HEK293 (cell line): ENCODE data around the gene CSNK1E.

Experiments used
- CTCF ChIA-PET: fragments of 350-600 bp; formaldehyde crosslinking; extraction: SDS; loops from one replicate; lab custom pipeline; 2021; ENCODE audit warnings: antibody characterized with exemption; lab: Yijun Ruan, JAX
- POLR2A ChIA-PET: fragments of 300-600 bp; formaldehyde crosslinking; extraction: SDS; loops from one replicate; lab custom pipeline; 2020; ENCODE audit warnings: antibody characterized with exemption, inconsistent platforms; lab: Yijun Ruan, JAX
- H3K27ac ChIP-seq: fragments of 200-500 bp; sonication (Bioruptor generic); 2 replicates; pipeline ENCODE4 v1.5.1; 2014; ENCODE audit warnings: low read depth, low read length, control low read depth, inconsistent platforms; ENCODE audit errors: extremely low read depth
- H3K36me3 ChIP-seq, 2 experiments: fragments of 200-500 bp in 1 of 2; sonication (Bioruptor generic) in 1 of 2; 1 replicate in 1 of 2; 2 replicates in 1 of 2; pipeline ENCODE4 v1.5.1; 2014 to 2017; ENCODE audit warnings: inconsistent platforms in 2 of 2, low read length in 2 of 2; ENCODE audit not compliant: control insufficient read depth in 2 of 2, insufficient read depth in 1 of 2
- H3K4me1 ChIP-seq: fragments of 200-500 bp; sonication (Bioruptor generic); 2 replicates; pipeline ENCODE4 v1.5.1; 2014; ENCODE audit warnings: mild to moderate bottlenecking, low read length, inconsistent platforms; ENCODE audit not compliant: control insufficient read depth, insufficient read depth
- H3K4me3 ChIP-seq: 2 replicates; pipeline ENCODE4 v1.5.1; 2011; ENCODE audit warnings: low read depth, mild to moderate bottlenecking, control low read depth, low read length, moderate library complexity
- H3K9me3 ChIP-seq: fragments of 200-500 bp; sonication (Bioruptor generic); 2 replicates; pipeline ENCODE4 v1.5.1; 2014; ENCODE audit warnings: low read depth, low read length, inconsistent platforms; ENCODE audit not compliant: control insufficient read depth, insufficient read depth
- GLIS1 ChIP-seq: fragments of 450-650 bp; formaldehyde crosslinking; IDR thresholded peaks from 2 replicates; pipeline ENCODE4 v1.5.1; 2016; ENCODE audit warnings: missing biosample characterization, missing genetic modification characterization
- GLIS2 ChIP-seq: fragments of 450-650 bp; formaldehyde crosslinking; IDR thresholded peaks from 2 replicates; pipeline ENCODE4 v1.5.1; 2016; ENCODE audit warnings: missing biosample characterization, missing genetic modification characterization
- HOXC10 ChIP-seq: sonication (generic); formaldehyde crosslinking; IDR thresholded peaks from 2 replicates; pipeline ENCODE4 v1.8.1; 2023; ENCODE audit warnings: mild to moderate bottlenecking, missing genetic modification reagents
- SCRT2 ChIP-seq: fragments of 450-650 bp; formaldehyde crosslinking; IDR thresholded peaks from 2 replicates; pipeline ENCODE4 v1.5.1; 2016; ENCODE audit warnings: missing biosample characterization, missing genetic modification characterization
- TRIM28 ChIP-seq: IDR thresholded peaks from 2 replicates; pipeline ENCODE4 v1.6.1; 2011; ENCODE audit warnings: low read length, control low read depth, borderline replicate concordance
- WT1 ChIP-seq: fragments of 450-650 bp; formaldehyde crosslinking; IDR thresholded peaks from 2 replicates; pipeline ENCODE4 v1.5.1; 2016; ENCODE audit warnings: missing biosample characterization, missing genetic modification characterization
- ZBTB21 ChIP-seq: fragments of 450-650 bp; formaldehyde crosslinking; IDR thresholded peaks from 2 replicates; pipeline ENCODE4 v1.5.1; 2017; ENCODE audit warnings: missing biosample characterization, missing genetic modification characterization
- ZBTB48 ChIP-seq: fragments of 450-650 bp; formaldehyde crosslinking; IDR thresholded peaks from 2 replicates; pipeline ENCODE4 v1.5.1; 2016; ENCODE audit warnings: missing biosample characterization, missing genetic modification characterization
- ZFHX2 ChIP-seq: fragments of 450-650 bp; formaldehyde crosslinking; conservative IDR thresholded peaks from 2 replicates; pipeline ENCODE4 v1.5.1; 2016; ENCODE audit warnings: missing biosample characterization, missing genetic modification characterization
- ZIC2 ChIP-seq: fragments of 450-650 bp; formaldehyde crosslinking; IDR thresholded peaks from 2 replicates; pipeline ENCODE4 v1.5.1; 2016; ENCODE audit warnings: missing biosample characterization, missing genetic modification characterization
- ZNF335 ChIP-seq: fragments of 450-650 bp; formaldehyde crosslinking; conservative IDR thresholded peaks from 2 replicates; pipeline ENCODE4 v1.5.1; 2016; ENCODE audit warnings: missing biosample characterization, missing genetic modification characterization
- ZNF341 ChIP-seq: fragments of 450-650 bp; formaldehyde crosslinking; IDR thresholded peaks from 2 replicates; pipeline ENCODE4; 2016; ENCODE audit warnings: low read depth, missing biosample characterization, missing genetic modification characterization
- ZNF391 ChIP-seq: fragments of 450-650 bp; formaldehyde crosslinking; IDR thresholded peaks from 2 replicates; pipeline ENCODE4 v1.5.1; 2016; ENCODE audit warnings: low read depth, missing biosample characterization, missing genetic modification characterization, borderline replicate concordance
- ZNF394 ChIP-seq: fragments of 450-650 bp; formaldehyde crosslinking; IDR thresholded peaks from 2 replicates; pipeline ENCODE4 v1.5.1; 2016; ENCODE audit warnings: missing biosample characterization, missing genetic modification characterization, mild to moderate bottlenecking, moderate library complexity, borderline replicate concordance
- ZNF48 ChIP-seq: fragments of 450-650 bp; formaldehyde crosslinking; IDR thresholded peaks from 2 replicates; pipeline ENCODE4 v1.5.1; 2016; ENCODE audit warnings: missing biosample characterization, missing genetic modification characterization
- ZNF600 ChIP-seq: fragments of 450-650 bp; formaldehyde crosslinking; IDR thresholded peaks from 2 replicates; pipeline ENCODE4 v1.5.1; 2016; ENCODE audit warnings: missing biosample characterization, missing genetic modification characterization
- ZNF768 ChIP-seq: fragments of 450-650 bp; formaldehyde crosslinking; IDR thresholded peaks from 2 replicates; pipeline ENCODE4 v1.5.1; 2018; ENCODE audit warnings: missing biosample characterization, mild to moderate bottlenecking, missing genetic modification characterization
- ZNF792 ChIP-seq: fragments of 450-650 bp; formaldehyde crosslinking; IDR thresholded peaks from 2 replicates; pipeline ENCODE4 v1.5.1; 2016; ENCODE audit warnings: missing biosample characterization, missing genetic modification characterization
- TF ChIP-seq, protein P1 (sequence below): fragments of 450-650 bp; formaldehyde crosslinking; IDR thresholded peaks from 2 replicates; pipeline ENCODE4 v1.5.1; 2016; ENCODE audit warnings: missing biosample characterization, missing genetic modification characterization, borderline replicate concordance
- TF ChIP-seq, protein P2 (sequence below): fragments of 450-650 bp; formaldehyde crosslinking; IDR thresholded peaks from 2 replicates; pipeline ENCODE4 v1.5.1; 2017; ENCODE audit warnings: missing biosample characterization, missing genetic modification characterization
- TF ChIP-seq, protein P3 (sequence below): fragments of 450-650 bp; formaldehyde crosslinking; IDR thresholded peaks from 2 replicates; pipeline ENCODE4 v1.5.1; 2016; ENCODE audit warnings: missing biosample characterization, missing genetic modification characterization
- TF ChIP-seq, protein P4 (sequence below): fragments of 450-650 bp; IDR thresholded peaks from 2 replicates; pipeline ENCODE4 v1.5.1; 2018; ENCODE audit warnings: missing biosample characterization, missing genetic modification characterization

Gene CSNK1E

DNA sequence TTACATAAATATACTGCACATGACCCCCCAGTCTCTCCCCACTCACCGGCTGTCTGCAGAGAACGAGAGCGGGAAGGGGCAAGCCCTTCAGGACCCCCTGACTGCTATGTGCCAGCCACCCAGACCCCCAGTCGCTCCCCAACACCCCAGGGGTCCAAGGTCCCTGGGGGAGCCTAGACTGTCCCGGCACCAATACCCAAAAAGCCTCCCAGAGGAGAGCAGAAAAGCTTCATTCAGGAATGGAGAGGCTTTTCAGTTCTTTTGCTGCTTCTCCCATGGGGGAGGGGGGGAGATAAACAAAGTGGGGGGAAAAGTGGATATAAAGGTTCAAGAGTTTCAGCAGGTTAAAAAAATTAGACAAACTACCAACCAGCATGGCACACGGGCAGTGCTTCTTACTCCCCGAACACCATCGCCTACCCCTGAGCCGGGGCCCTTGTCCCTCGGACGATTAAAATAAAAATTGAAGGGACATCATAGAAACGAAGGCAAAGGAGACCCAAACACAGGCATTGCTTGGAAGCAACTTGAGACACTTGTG, 1.3 kb downstream of the CSNK1E start:
- Histone ChIP-seq H3K4me1 (peaks cover 18% of the 10 kb centered on the region), H3K36me3 (peaks cover 9 to 46% of the 10 kb centered on the region in 2 experiments; a peak in 2 of 3 replicates), H3K9me3 (no peaks in the 10 kb centered on the region)
- CTCF ChIA-PET = interaction anchor here (0.6 to 2.2 kb wide), 6 partner anchors 10 to 200 kb away, joined by 3 to 6 read pairs (median 4); no protein-coding TSS in a partner anchor
- POLR2A ChIA-PET = interaction anchor here (0.6 to 1.9 kb wide), 5 partner anchors 10 to 361 kb away, joined by 3 to 5 read pairs (median 3); no protein-coding TSS in a partner anchor
- TF ChIP-seq, protein P1, sequence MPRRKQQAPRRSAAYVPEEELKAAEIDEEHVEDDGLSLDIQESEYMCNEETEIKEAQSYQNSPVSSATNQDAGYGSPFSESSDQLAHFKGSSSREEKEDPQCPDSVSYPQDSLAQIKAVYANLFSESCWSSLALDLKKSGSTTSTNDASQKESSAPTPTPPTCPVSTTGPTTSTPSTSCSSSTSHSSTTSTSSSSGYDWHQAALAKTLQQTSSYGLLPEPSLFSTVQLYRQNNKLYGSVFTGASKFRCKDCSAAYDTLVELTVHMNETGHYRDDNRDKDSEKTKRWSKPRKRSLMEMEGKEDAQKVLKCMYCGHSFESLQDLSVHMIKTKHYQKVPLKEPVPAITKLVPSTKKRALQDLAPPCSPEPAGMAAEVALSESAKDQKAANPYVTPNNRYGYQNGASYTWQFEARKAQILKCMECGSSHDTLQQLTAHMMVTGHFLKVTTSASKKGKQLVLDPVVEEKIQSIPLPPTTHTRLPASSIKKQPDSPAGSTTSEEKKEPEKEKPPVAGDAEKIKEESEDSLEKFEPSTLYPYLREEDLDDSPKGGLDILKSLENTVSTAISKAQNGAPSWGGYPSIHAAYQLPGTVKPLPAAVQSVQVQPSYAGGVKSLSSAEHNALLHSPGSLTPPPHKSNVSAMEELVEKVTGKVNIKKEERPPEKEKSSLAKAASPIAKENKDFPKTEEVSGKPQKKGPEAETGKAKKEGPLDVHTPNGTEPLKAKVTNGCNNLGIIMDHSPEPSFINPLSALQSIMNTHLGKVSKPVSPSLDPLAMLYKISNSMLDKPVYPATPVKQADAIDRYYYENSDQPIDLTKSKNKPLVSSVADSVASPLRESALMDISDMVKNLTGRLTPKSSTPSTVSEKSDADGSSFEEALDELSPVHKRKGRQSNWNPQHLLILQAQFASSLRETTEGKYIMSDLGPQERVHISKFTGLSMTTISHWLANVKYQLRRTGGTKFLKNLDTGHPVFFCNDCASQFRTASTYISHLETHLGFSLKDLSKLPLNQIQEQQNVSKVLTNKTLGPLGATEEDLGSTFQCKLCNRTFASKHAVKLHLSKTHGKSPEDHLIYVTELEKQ (tag by site-specific recombination) = no peak
- TF ChIP-seq GLIS1 (tag by site-specific recombination) (peak; percentile 89), ZBTB48 (tag by site-specific recombination) (peak; percentile 20; the same call in 1 of the 2 replicates), ZNF792 (tag by site-specific recombination) (no peak), ZNF394 (tag by site-specific recombination) (peak; percentile 25; the same call in 1 of the 2 replicates), ZIC2 (tag by site-specific recombination) (peak; percentile 49; the same call in 1 of the 2 replicates), ZNF768 (tag by site-specific recombination) (no peak), GLIS2 (peak; percentile 67)
- TF ChIP-seq, all 188 proteins: peak for 5
- Histone ChIP-seq H3K4me3 (peak overlapping the region; percentile 82), H3K27ac (peak overlapping the region; percentile 100)

DNA sequence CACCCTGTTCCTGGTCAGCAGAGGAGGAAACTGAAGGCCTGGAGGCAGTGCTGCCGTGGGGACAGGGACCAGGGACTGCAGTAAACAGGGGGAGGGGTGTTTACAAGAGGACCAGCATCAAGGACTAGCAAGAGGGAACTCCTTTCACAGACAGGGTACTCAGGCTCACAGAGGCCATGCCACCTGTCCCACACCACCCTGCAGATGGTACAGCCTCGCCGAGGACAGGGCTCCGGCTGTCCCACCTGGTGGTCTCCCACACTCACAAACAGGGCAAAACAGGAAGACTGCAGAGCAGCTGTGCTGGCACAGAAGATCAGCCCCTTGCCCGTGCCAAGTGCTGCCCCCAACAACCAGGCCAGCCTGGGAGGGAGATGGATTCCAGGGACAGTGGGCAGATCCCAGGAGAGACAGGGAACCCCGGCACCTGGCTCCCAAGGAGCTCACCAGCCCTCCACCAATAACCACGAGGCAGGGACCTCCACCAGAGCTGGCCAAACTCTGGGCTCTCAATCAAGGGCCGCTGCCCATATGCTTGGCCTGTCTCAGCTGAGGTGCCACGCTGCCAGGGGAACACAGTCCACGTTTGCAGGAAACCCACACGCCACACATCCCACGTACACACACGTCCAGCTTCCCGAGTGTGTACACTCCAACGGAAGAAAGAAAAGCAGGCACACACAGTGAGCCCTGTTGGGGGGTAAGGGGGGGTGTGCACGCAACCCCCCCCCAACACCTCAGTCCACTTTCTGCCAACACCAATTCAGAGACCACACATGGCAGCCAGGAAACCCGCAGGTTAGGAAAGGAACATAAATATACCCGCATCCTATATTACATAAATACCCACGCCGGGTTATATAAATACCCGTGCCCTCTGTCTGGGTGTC, 2.1 kb downstream of the CSNK1E start:
- POLR2A ChIA-PET = interaction anchor here (0.5 to 1.9 kb wide), 7 partner anchors 9 to 448 kb away, joined by 3 to 5 read pairs (median 3); no protein-coding TSS in a partner anchor
- H3K36me3 ChIP-seq = peaks cover 9 to 53% of the 10 kb centered on the region in 2 experiments; a peak in 2 of 3 replicates
- CTCF ChIA-PET = interaction anchor here (0.6 to 2.2 kb wide), 4 partner anchors 10 to 200 kb away, joined by 3 to 6 read pairs (median 4); no protein-coding TSS in a partner anchor
- H3K4me3 ChIP-seq = peak overlapping the region; percentile 82
- peak overlapping the region; percentile 100 for H3K27ac ChIP-seq
- H3K4me1 ChIP-seq = peaks cover 22% of the 10 kb centered on the region
- no peaks in the 10 kb centered on the region for H3K9me3 ChIP-seq
- TF ChIP-seq, protein P2, sequence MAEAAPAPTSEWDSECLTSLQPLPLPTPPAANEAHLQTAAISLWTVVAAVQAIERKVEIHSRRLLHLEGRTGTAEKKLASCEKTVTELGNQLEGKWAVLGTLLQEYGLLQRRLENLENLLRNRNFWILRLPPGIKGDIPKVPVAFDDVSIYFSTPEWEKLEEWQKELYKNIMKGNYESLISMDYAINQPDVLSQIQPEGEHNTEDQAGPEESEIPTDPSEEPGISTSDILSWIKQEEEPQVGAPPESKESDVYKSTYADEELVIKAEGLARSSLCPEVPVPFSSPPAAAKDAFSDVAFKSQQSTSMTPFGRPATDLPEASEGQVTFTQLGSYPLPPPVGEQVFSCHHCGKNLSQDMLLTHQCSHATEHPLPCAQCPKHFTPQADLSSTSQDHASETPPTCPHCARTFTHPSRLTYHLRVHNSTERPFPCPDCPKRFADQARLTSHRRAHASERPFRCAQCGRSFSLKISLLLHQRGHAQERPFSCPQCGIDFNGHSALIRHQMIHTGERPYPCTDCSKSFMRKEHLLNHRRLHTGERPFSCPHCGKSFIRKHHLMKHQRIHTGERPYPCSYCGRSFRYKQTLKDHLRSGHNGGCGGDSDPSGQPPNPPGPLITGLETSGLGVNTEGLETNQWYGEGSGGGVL (tag by site-specific recombination) = peak; percentile 68
- TF ChIP-seq ZBTB21 (tag by site-specific recombination) (0 out of 2 replicates have a peak, but pooled peaks have one; percentile 12), HOXC10 (no peak), WT1 (tag by site-specific recombination) (no peak), ZNF341 (tag by site-specific recombination) (peak; percentile 94), SCRT2 (no peak), TRIM28 (no peak), ZNF391 (tag by site-specific recombination) (peak; percentile 10; the same call in 1 of the 2 replicates), GLIS1 (tag by site-specific recombination) (peak; percentile 4; the same call in 1 of the 2 replicates), ZNF600 (tag by site-specific recombination) (peak; percentile 60), ZNF48 (tag by site-specific recombination) (no peak), GLIS2 (peak; percentile 7), ZFHX2 (tag by site-specific recombination) (peak; percentile 34), ZNF335 (peak; percentile 12; the same call in 1 of the 2 replicates)
- TF ChIP-seq, protein P3, sequence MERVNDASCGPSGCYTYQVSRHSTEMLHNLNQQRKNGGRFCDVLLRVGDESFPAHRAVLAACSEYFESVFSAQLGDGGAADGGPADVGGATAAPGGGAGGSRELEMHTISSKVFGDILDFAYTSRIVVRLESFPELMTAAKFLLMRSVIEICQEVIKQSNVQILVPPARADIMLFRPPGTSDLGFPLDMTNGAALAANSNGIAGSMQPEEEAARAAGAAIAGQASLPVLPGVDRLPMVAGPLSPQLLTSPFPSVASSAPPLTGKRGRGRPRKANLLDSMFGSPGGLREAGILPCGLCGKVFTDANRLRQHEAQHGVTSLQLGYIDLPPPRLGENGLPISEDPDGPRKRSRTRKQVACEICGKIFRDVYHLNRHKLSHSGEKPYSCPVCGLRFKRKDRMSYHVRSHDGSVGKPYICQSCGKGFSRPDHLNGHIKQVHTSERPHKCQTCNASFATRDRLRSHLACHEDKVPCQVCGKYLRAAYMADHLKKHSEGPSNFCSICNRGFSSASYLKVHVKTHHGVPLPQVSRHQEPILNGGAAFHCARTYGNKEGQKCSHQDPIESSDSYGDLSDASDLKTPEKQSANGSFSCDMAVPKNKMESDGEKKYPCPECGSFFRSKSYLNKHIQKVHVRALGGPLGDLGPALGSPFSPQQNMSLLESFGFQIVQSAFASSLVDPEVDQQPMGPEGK (tag by site-specific recombination) = peak; percentile 80
- TF ChIP-seq, protein P4, sequence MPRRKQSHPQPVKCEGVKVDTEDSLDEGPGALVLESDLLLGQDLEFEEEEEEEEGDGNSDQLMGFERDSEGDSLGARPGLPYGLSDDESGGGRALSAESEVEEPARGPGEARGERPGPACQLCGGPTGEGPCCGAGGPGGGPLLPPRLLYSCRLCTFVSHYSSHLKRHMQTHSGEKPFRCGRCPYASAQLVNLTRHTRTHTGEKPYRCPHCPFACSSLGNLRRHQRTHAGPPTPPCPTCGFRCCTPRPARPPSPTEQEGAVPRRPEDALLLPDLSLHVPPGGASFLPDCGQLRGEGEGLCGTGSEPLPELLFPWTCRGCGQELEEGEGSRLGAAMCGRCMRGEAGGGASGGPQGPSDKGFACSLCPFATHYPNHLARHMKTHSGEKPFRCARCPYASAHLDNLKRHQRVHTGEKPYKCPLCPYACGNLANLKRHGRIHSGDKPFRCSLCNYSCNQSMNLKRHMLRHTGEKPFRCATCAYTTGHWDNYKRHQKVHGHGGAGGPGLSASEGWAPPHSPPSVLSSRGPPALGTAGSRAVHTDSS = no peak
